Stimulated activated CD8-positive, alpha-beta memory T cell treated with anti-CD3 and anti-CD28 coated beads, Interleukin-2, amount 100 ng/mL, for 1 hour (primary cell): ENCODE data around the gene KLK13.

Experiments used
- DNase-seq, 2 donors: peaks; one replicate each; pipeline ENCODE4 v3.0.0-alpha.2; 2020; ENCODE audit warnings: low read depth in 2 of 2

The KLK13 gene

GRCh38 chr19:51064534-51065220, at the start of gene KLK13:
KLK13 (minus strand) TSS chr19:51065092; CDS start chr19:51065067, 25 bp downstream.
- DNase-seq, result no peak

- no peak for DNase-seq
Observed at GRCh38 chr19:51114087-51114729, 49.3 kb upstream of the KLK13 start.

- DNase-seq, result no peak
Observed at GRCh38 chr19:51111606-51112005, 46.7 kb upstream of the KLK13 start.

- no peak for DNase-seq
Observed at GRCh38 chr19:51110666-51110971, 45.7 kb upstream of the KLK13 start.

GRCh38 chr19:51108805-51109146, 43.9 kb upstream of the KLK13 start:
- DNase-seq, result no peak

- peak; percentile 95 to 96 for DNase-seq
Observed at GRCh38 chr19:51108066-51108804, 43.3 kb upstream of the KLK13 start, which contains the start of gene CTU1. CTU1 (minus strand) TSS chr19:51108409; CDS start chr19:51104569, 3,840 bp downstream.

GRCh38 chr19:51107406-51108065, 42.6 kb upstream of the KLK13 start:
- no peak for DNase-seq

- DNase-seq, result no peak
Observed at GRCh38 chr19:51103926-51104341, 39.0 kb upstream of the KLK13 start.

GRCh38 chr19:51102991-51103390, 38.1 kb upstream of the KLK13 start:
- no peak for DNase-seq

- DNase-seq, result no peak
Observed at GRCh38 chr19:51101171-51101865, 36.4 kb upstream of the KLK13 start.

- no peak for DNase-seq
Observed at GRCh38 chr19:51100601-51101000, 35.7 kb upstream of the KLK13 start.

GRCh38 chr19:51099047-51099382, 34.1 kb upstream of the KLK13 start:
- no peak for DNase-seq

GRCh38 chr19:51098365-51099046, 33.6 kb upstream of the KLK13 start:
- no peak for DNase-seq

GRCh38 chr19:51097796-51098195, 32.9 kb upstream of the KLK13 start:
- DNase-seq, result no peak

- peak; percentile 31 to 48 for DNase-seq
Observed at GRCh38 chr19:51097166-51097738, 32.4 kb upstream of the KLK13 start.

GRCh38 chr19:51096473-51097165, 31.7 kb upstream of the KLK13 start:
- DNase-seq, result no peak

GRCh38 chr19:51094696-51095279, 29.9 kb upstream of the KLK13 start:
- no peak for DNase-seq

GRCh38 chr19:51093510-51094345, 28.8 kb upstream of the KLK13 start:
- DNase-seq, result no peak

- DNase-seq, result no peak
Observed at GRCh38 chr19:51093101-51093500, 28.2 kb upstream of the KLK13 start.
